HEK293T (cell line): Measurements from ENCODE around the gene C1GALT1.

Experiments
- ARNT ChIP-seq: fragments of 450-650 bp; IDR thresholded peaks from 2 replicates; pipeline ENCODE4 v1.6.1; 2017; ENCODE audit warnings: mild to moderate bottlenecking
- BHLHE40 ChIP-seq: fragments of 450-650 bp; IDR thresholded peaks from 2 replicates; pipeline ENCODE4 v1.6.1; 2016; ENCODE audit warnings: mild to moderate bottlenecking, moderate library complexity, borderline replicate concordance
- HDGF ChIP-seq: fragments of 450-650 bp; IDR thresholded peaks from 2 replicates; pipeline ENCODE4 v1.6.1; 2017; ENCODE audit warnings: antibody characterized with exemption, borderline replicate concordance
- L3MBTL2 ChIP-seq: fragments of 450-650 bp; conservative IDR thresholded peaks from 2 replicates; pipeline ENCODE4 v1.6.1; 2016; ENCODE audit warnings: mild to moderate bottlenecking
- NFRKB ChIP-seq: fragments of 450-650 bp; IDR thresholded peaks from 2 replicates; pipeline ENCODE4 v1.6.1; 2016; ENCODE audit warnings: mild to moderate bottlenecking, moderate library complexity
- SP1 ChIP-seq: fragments of 450-650 bp; IDR thresholded peaks from 2 replicates; pipeline ENCODE4 v1.6.1; 2017
- SUZ12 ChIP-seq: fragments of 450-650 bp; IDR thresholded peaks from 2 replicates; pipeline ENCODE4 v1.6.1; 2016; ENCODE audit warnings: mild to moderate bottlenecking
- TARDBP ChIP-seq: fragments of 450-650 bp; IDR thresholded peaks from 2 replicates; pipeline ENCODE4 v1.6.1; 2016

GRCh38 chr7:7231865-7232264, 49.5 kb downstream of the C1GALT1 start:
- no peak for TF ChIP-seq SUZ12
- no peak for TF ChIP-seq SP1
- TF ChIP-seq HDGF = no peak
- no peak for TF ChIP-seq BHLHE40
- TF ChIP-seq ARNT = no peak
- TF ChIP-seq TARDBP = no peak
- TF ChIP-seq L3MBTL2 = no peak
- TF ChIP-seq NFRKB = no peak
